Natural killer cell (primary cell): Measurements from ENCODE around the gene HGF. TPM values are rescaled to one million over a fixed set of nuclear protein-coding genes. Genes with fewer than 3 reads are reported as not detected.

ENCODE experiments used
- ATAC-seq, 3 donors: fragments of 150-1000 bp in 2 of 3; fragments of 200-7000 bp in 1 of 3; cut with Tn5 transposase; 1 replicate in 1 of 3; 2 replicates in 2 of 3; pipeline ENCODE4 v1.10.0; 2021; ENCODE audit warnings: mild to moderate bottlenecking in 2 of 3, moderate library complexity in 2 of 3
- DNase-seq, 2 donors: peaks; one replicate each; pipeline versions ENCODE4 v3.0.0 to v3.0.0-alpha.2; 2013 to 2021; ENCODE audit warnings: mixed read lengths in 1 of 2
- H3K27ac ChIP-seq: one replicate; pipeline ENCODE4 v1.5.1; 2013; ENCODE audit warnings: mild to moderate bottlenecking, low read length
- H3K27me3 ChIP-seq: one replicate; pipeline ENCODE4 v1.6.1; 2013; ENCODE audit warnings: low read length; ENCODE audit not compliant: control insufficient read depth, insufficient read depth
- H3K36me3 ChIP-seq: one replicate; pipeline ENCODE4 v1.6.1; 2013; ENCODE audit warnings: low read length; ENCODE audit not compliant: control insufficient read depth, insufficient read depth
- H3K4me1 ChIP-seq: one replicate; pipeline ENCODE4 v1.6.1; 2013; ENCODE audit warnings: low read length; ENCODE audit not compliant: control insufficient read depth, insufficient read depth
- H3K4me3 ChIP-seq: one replicate; pipeline ENCODE4 v1.5.1; 2013; ENCODE audit warnings: low read length
- H3K9me3 ChIP-seq: one replicate; pipeline ENCODE4 v1.6.1; 2013; ENCODE audit warnings: low read length; ENCODE audit not compliant: control insufficient read depth, insufficient read depth
- H3K27ac Mint-ChIP-seq, 2 donors: one replicate each; pipeline ENCODE4 v1.8.0; 2022; ENCODE audit warnings: mild to moderate bottlenecking in 2 of 2, mixed read lengths in 2 of 2, moderate library complexity in 1 of 2
- H3K27me3 Mint-ChIP-seq, 2 donors: one replicate each; pipeline ENCODE4 v1.8.0; 2022; ENCODE audit warnings: low read depth in 2 of 2, mixed read lengths in 2 of 2
- H3K36me3 Mint-ChIP-seq: one replicate; pipeline ENCODE4 v1.8.0; 2022; ENCODE audit warnings: mixed read lengths
- H3K4me1 Mint-ChIP-seq, 2 donors: one replicate each; pipeline ENCODE4 v1.8.0; 2022; ENCODE audit warnings: mixed read lengths in 2 of 2
- H3K4me3 Mint-ChIP-seq: one replicate; pipeline ENCODE4 v1.8.0; 2022; ENCODE audit warnings: mild to moderate bottlenecking, moderate library complexity, mixed read lengths
- H3K9me3 Mint-ChIP-seq, 2 donors: one replicate each; pipeline ENCODE4 v1.8.0; 2022; ENCODE audit warnings: mixed read lengths in 2 of 2
- WGBS: methylation state at CpG from one replicate; pipeline ENCODE4 v1.1.7; 2013; ENCODE audit warnings: missing lambda C conversion rate; ENCODE audit not compliant: insufficient coverage; 5-methylcytosine and 5-hydroxymethylcytosine counted together
- intact Hi-C: fragments of 100-400 bp; cut with micrococcal nuclease; formaldehyde crosslinking; loops from one replicate; pipeline ENCODE4 v1.14.2; 2022
- total RNA-seq, 4 donors: library from RNA; stranded (reverse); fragments of 120-200 nt in 1 of 4; gene quantifications; one replicate each; pipeline versions ENCODE4 v1.2.3 to v1.2.4, GENCODE V29; 2013 to 2022
- TF ChIP-seq, protein P1 (sequence below): fragments of 200-600 bp; IDR thresholded peaks from one replicate; pipeline ENCODE4 v1.8.0; 2022; ENCODE audit warnings: antibody characterized with exemption

Gene HGF
- total RNA-seq, 3 donors from 2014 or later (not counting 1 experiment from before 2014, with no cell fraction given): 0.43 to 7.4 (median 0.94) TPM

DNA sequence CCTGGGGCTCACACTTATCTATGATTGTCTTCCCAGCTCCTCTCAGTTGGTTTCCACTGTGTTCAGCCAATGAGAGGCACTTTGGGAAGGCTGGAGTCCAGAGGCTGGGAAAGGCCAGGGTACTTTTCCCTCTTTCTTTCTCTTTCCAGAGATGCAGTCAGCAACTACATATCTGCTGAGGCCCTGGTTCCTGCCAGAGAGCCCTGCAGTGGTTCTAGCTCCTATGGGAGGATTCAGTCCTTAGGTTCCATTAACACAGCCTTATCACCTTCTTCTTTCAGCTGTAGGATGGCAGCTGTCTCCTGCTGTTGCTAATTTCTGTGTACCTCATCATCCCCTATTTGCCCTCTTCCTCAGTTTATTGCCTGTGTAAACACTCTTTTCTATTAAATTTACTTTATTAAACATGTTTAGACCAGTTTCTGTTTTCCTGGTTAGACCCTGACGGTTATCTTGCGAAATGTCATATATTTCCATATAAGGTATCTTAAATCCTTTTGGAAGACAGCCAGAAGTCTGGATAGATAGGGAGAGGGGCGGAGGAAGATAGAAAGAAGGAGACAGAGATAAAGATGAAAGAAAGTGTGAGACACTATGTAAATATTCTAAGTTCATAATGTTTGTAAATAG lies 100.3 kb downstream of the HGF start:
- Mint-ChIP-seq H3K4me1 (no peaks in the 10 kb centered on the region), H3K27me3 (no peaks in the 10 kb centered on the region), H3K9me3 (peaks cover 6 to 9% of the 10 kb centered on the region in 2 donors), H3K36me3 (no peaks in the 10 kb centered on the region), H3K27ac (no peak overlapping the region), H3K4me3 (no peak overlapping the region)
- H3K4me3 ChIP-seq: no peak overlapping the region
- H3K36me3 ChIP-seq: no peaks in the 10 kb centered on the region
- ATAC-seq (no peak), DNase-seq (no peak)
- intact Hi-C loops: no loop called here
- no peaks in the 10 kb centered on the region for H3K4me1 ChIP-seq
- peaks cover 5% of the 10 kb centered on the region for H3K9me3 ChIP-seq
- TF ChIP-seq, protein P1, sequence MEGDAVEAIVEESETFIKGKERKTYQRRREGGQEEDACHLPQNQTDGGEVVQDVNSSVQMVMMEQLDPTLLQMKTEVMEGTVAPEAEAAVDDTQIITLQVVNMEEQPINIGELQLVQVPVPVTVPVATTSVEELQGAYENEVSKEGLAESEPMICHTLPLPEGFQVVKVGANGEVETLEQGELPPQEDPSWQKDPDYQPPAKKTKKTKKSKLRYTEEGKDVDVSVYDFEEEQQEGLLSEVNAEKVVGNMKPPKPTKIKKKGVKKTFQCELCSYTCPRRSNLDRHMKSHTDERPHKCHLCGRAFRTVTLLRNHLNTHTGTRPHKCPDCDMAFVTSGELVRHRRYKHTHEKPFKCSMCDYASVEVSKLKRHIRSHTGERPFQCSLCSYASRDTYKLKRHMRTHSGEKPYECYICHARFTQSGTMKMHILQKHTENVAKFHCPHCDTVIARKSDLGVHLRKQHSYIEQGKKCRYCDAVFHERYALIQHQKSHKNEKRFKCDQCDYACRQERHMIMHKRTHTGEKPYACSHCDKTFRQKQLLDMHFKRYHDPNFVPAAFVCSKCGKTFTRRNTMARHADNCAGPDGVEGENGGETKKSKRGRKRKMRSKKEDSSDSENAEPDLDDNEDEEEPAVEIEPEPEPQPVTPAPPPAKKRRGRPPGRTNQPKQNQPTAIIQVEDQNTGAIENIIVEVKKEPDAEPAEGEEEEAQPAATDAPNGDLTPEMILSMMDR: no peak
- 76% methylated on average over 3 of the region's 3 CpGs for WGBS
- H3K27me3 ChIP-seq: no peaks in the 10 kb centered on the region
- no peak overlapping the region for H3K27ac ChIP-seq

DNA sequence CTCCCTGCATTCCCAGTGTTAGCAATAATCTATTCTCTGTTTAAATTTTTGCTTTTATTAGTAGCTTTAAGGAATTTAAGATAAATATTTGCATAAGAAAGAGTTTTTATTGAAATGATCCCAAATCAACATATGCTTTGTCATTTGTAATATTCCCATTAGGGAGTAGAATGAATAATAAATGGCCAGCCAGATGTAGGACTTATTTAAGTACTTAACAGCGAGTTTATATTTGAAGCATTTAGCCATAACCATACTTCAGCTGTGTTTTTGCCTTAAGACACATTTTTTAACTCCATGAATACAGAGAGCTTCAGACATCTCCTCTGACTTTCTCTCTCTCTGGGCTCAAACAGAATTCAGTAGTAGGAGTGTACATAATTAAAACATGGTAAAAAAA lies 103.6 kb downstream of the HGF start:
- DNase-seq (no peak), ATAC-seq (no peak)
- TF ChIP-seq, protein P1: no peak
- WGBS: 80% methylated on average over 1 of the region's 1 CpG
- Histone ChIP-seq H3K4me3 (no peak overlapping the region), H3K9me3 (peaks cover 5% of the 10 kb centered on the region), H3K4me1 (no peaks in the 10 kb centered on the region), H3K27me3 (no peaks in the 10 kb centered on the region), H3K27ac (no peak overlapping the region), H3K36me3 (no peaks in the 10 kb centered on the region)
- Mint-ChIP-seq H3K27me3 (no peaks in the 10 kb centered on the region), H3K27ac (no peak overlapping the region), H3K9me3 (peaks cover 8 to 15% of the 10 kb centered on the region in 2 donors), H3K36me3 (no peaks in the 10 kb centered on the region), H3K4me3 (no peak overlapping the region), H3K4me1 (no peaks in the 10 kb centered on the region)
- intact Hi-C loops: no loop called here

DNA sequence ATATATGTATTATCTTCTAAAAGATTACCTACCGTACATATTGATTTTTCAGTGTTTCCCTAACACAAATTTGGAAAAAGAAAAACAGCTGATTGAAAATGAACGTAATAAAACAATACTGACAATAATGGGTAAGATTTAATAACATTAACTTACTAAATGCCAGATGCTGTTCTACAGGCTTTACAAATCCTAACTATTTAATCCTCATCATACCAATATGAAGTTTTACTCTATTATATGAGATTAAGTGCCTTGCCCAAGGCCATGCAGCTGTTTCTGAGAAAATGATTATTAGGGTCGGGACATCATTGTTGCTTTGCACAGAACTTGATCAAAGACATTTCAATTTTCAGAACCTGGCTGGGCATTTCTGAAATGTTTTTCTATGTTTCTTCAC lies 104.6 kb downstream of the HGF start:
- Mint-ChIP-seq H3K27me3 (no peaks in the 10 kb centered on the region), H3K36me3 (no peaks in the 10 kb centered on the region), H3K9me3 (peaks cover 10 to 18% of the 10 kb centered on the region in 2 donors), H3K4me3 (no peak overlapping the region), H3K27ac (no peak overlapping the region), H3K4me1 (no peaks in the 10 kb centered on the region)
- Histone ChIP-seq H3K36me3 (no peaks in the 10 kb centered on the region), H3K27me3 (no peaks in the 10 kb centered on the region), H3K9me3 (peaks cover 5% of the 10 kb centered on the region), H3K4me3 (no peak overlapping the region), H3K4me1 (no peaks in the 10 kb centered on the region), H3K27ac (no peak overlapping the region)
- intact Hi-C loops: no loop called here
- ATAC-seq (no peak), DNase-seq (no peak)
- WGBS: 100% methylated on average over 1 of the region's 3 CpGs
- TF ChIP-seq, protein P1: no peak

DNA sequence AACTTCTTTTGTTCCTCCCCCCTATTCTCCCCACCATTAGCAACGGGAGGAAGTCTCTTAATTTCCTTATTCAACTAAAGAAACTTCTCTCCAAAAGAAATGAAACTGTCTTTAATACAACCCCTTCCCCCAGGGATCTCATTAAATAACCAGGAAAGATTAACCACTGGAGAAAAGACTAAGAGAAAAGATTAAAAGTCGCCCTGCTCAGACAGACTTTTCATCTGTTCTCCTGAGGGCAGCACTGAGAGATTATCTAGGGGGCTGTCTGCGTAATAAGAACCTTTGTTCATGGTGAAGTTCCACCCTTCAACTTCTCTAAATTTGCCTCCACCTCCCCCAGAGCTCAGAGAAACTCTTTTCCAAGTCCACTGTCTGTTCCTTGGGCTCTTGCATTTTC lies 105.5 kb downstream of the HGF start:
- Mint-ChIP-seq H3K4me1 (no peaks in the 10 kb centered on the region), H3K27me3 (no peaks in the 10 kb centered on the region), H3K4me3 (no peak overlapping the region), H3K27ac (no peak overlapping the region), H3K36me3 (no peaks in the 10 kb centered on the region), H3K9me3 (peaks cover 12 to 19% of the 10 kb centered on the region in 2 donors)
- Histone ChIP-seq H3K27me3 (no peaks in the 10 kb centered on the region), H3K4me1 (no peaks in the 10 kb centered on the region), H3K27ac (no peak overlapping the region), H3K9me3 (peaks cover 10% of the 10 kb centered on the region), H3K36me3 (no peaks in the 10 kb centered on the region), H3K4me3 (no peak overlapping the region)
- TF ChIP-seq, protein P1: no peak
- WGBS: 75% methylated on average over 3 of the region's 3 CpGs
- no peak for ATAC-seq
- intact Hi-C loops: no loop called here
- no peak for DNase-seq
